Tibial artery (tissue), 4 donors: ENCODE data around the gene SORCS3.

Experiments used
- DNase-seq, 2 donors: peaks; one replicate each; pipeline ENCODE4 v3.0.0-alpha.2; 2019
- H3K27ac ChIP-seq, 2 donors: fragments of 200-600 bp; sonication (generic) in 1 of 2; 1 replicate in 1 of 2; 2 replicates in 1 of 2; pipeline ENCODE4 v1.5.1; 2018 to 2019; ENCODE audit warnings: mild to moderate bottlenecking in 1 of 2
- H3K27me3 ChIP-seq, 2 donors: fragments of 200-600 bp; sonication (generic) in 1 of 2; one replicate each; pipeline versions ENCODE4 v1.5.1 to v1.6.0; 2016 to 2019
- H3K36me3 ChIP-seq, 3 donors: fragments of 200-600 bp; sonication (generic) in 2 of 3; one replicate each; pipeline ENCODE4 v1.5.1; 2016 to 2019; ENCODE audit warnings: mild to moderate bottlenecking in 2 of 3
- H3K4me1 ChIP-seq, 4 donors: fragments of 200-600 bp; sonication (generic) in 2 of 4; 1 replicate in 3 of 4; 2 replicates in 1 of 4; pipeline ENCODE4 v1.5.1; 2016 to 2019
- H3K4me3 ChIP-seq, 2 donors: fragments of 200-600 bp; sonication (generic) in 1 of 2; 1 replicate in 1 of 2; 2 replicates in 1 of 2; pipeline ENCODE4 v1.5.1; 2018 to 2019; ENCODE audit warnings: mild to moderate bottlenecking in 2 of 2
- H3K9me3 ChIP-seq, 3 donors: fragments of 200-600 bp; sonication (generic) in 1 of 3; one replicate each; pipeline ENCODE4 v1.5.1; 2016 to 2019
- intact Hi-C: fragments of 100-400 bp; cut with DNase I; formaldehyde crosslinking; loops from one replicate; pipeline ENCODE4 v1.15.0; 2023; ENCODE audit warnings: low total_unique reads
- TF ChIP-seq, protein P1 (sequence below), 2 experiments: fragments of 200-600 bp in 1 of 2; fragments of 450-650 bp in 1 of 2; IDR thresholded peaks; one replicate each; pipeline ENCODE4 v1.5.1; 2017 to 2019; ENCODE audit warnings: antibody characterized with exemption in 2 of 2, mild to moderate bottlenecking in 1 of 2, moderate library complexity in 1 of 2

Gene SORCS3

DNA sequence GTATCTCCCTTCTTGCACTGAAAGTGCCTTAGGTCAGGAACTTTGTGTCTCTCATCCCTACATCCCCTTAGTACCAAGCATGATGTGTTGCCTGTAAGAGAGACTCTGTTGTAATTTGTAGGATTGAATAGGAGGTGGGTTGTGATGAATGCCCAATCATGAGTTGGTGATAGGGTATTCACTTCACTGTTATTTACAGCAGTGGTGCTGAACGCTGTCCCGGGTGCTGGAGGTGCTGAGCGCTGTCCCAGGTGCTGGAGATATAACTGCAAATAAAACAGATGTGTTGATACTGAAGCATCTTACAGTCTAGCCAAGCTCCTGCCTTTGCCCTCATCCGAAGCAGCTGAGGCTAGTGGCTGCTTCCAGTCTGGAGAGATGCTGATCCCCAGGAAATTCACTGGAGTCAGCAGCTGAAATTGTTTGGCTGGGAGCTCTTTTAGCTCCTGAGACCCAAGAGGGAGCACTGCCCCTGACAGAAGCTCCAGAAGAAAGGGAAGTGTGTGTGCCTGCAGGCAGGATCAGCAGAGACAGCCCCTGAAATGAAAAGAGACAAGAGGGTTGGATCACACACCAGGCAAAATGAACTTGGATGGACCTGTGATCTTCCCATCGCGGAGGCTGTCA lies 183.4 kb downstream of the SORCS3 start:
- Histone ChIP-seq H3K27me3 (no peaks in the 10 kb centered on the region), H3K27ac (no peak overlapping the region), H3K4me1 (no peaks in the 10 kb centered on the region), H3K4me3 (no peak overlapping the region), H3K36me3 (no peaks in the 10 kb centered on the region), H3K9me3 (peaks cover 0 to 9% (median 6%) of the 10 kb centered on the region in 3 donors)
- DNase-seq: no peak
- TF ChIP-seq, protein P1, sequence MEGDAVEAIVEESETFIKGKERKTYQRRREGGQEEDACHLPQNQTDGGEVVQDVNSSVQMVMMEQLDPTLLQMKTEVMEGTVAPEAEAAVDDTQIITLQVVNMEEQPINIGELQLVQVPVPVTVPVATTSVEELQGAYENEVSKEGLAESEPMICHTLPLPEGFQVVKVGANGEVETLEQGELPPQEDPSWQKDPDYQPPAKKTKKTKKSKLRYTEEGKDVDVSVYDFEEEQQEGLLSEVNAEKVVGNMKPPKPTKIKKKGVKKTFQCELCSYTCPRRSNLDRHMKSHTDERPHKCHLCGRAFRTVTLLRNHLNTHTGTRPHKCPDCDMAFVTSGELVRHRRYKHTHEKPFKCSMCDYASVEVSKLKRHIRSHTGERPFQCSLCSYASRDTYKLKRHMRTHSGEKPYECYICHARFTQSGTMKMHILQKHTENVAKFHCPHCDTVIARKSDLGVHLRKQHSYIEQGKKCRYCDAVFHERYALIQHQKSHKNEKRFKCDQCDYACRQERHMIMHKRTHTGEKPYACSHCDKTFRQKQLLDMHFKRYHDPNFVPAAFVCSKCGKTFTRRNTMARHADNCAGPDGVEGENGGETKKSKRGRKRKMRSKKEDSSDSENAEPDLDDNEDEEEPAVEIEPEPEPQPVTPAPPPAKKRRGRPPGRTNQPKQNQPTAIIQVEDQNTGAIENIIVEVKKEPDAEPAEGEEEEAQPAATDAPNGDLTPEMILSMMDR (IDR thresholded peaks at IDR 0.05): no peak
- intact Hi-C loops: no loop called here

DNA sequence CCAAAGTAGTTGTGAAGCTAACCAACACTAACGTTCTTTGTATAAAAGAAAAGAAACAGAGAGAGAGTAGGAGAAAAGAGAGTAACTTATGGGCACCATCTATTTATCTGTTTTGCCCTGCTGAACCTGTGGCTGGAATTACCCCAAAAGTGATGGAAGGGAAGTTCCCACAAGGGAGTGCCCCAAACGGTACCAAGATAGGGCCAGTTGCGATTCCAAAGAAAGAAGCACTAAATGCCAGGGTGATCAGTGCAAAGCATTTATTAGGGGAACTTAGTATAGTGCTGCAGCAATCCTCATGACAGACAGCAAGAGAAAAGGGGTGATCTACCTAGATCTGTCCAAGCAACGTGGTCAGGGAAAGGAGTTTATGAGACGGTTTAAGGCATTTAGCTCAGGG lies 190.2 kb downstream of the SORCS3 start:
- Histone ChIP-seq H3K9me3 (peaks cover 0 to 9% (median 6%) of the 10 kb centered on the region in 3 donors), H3K27ac (no peak overlapping the region), H3K27me3 (no peaks in the 10 kb centered on the region), H3K36me3 (no peaks in the 10 kb centered on the region), H3K4me1 (no peaks in the 10 kb centered on the region), H3K4me3 (no peak overlapping the region)
- intact Hi-C loops: no loop called here
- DNase-seq: no peak
- TF ChIP-seq, protein P1 (IDR thresholded peaks at IDR 0.05): no peak

DNA sequence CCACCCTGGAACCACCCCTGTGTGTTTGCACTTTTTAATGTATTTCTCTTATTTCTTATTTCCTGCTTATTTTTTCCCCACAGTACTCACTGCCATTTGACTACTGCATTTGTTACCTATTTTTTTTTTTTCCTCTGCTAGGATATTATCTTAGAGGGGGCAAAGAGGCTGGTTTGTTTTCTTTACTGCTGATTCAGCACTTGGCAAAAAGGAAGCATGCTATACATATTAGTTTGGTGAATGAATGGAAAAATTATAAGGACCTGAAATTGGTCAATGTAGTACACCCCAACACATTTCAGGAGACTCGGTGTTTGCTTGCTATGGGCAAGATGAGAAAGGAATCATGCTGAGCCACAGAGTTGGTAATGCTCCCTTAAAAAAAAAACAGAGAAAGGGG lies 193.5 kb downstream of the SORCS3 start:
- H3K36me3 ChIP-seq: no peaks in the 10 kb centered on the region
- TF ChIP-seq, protein P1 (IDR thresholded peaks at IDR 0.05): no peak
- intact Hi-C loops: no loop called here
- no peaks in the 10 kb centered on the region for H3K9me3 ChIP-seq
- no peaks in the 10 kb centered on the region for H3K4me1 ChIP-seq
- H3K4me3 ChIP-seq: no peak overlapping the region
- H3K27ac ChIP-seq: no peak overlapping the region
- DNase-seq: no peak
- H3K27me3 ChIP-seq: no peaks in the 10 kb centered on the region

DNA sequence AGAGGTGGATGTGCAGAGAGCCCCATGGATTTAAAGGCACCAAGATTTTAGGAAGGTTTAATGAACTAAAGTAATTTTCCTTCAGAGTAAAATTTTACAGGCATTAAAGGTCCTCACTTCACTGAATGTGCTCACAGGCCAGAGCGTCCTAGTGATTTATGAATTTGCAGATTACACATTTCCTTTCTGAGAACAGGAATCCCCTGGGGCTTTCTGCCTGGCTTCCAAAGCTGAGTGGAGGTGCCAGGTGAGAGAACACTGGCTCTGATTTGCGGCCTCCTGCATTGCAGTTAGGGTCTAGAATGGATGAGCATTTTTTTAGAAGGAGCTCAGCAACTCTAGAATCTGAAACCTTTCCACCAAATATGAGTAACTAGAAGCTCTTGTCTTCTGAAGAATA lies 194.3 kb downstream of the SORCS3 start:
- Histone ChIP-seq H3K4me3 (no peak overlapping the region), H3K27me3 (no peaks in the 10 kb centered on the region), H3K9me3 (no peaks in the 10 kb centered on the region), H3K27ac (no peak overlapping the region), H3K36me3 (no peaks in the 10 kb centered on the region), H3K4me1 (no peaks in the 10 kb centered on the region)
- no peak for DNase-seq
- intact Hi-C loops: no loop called here
- TF ChIP-seq, protein P1 (IDR thresholded peaks at IDR 0.05): no peak

DNA sequence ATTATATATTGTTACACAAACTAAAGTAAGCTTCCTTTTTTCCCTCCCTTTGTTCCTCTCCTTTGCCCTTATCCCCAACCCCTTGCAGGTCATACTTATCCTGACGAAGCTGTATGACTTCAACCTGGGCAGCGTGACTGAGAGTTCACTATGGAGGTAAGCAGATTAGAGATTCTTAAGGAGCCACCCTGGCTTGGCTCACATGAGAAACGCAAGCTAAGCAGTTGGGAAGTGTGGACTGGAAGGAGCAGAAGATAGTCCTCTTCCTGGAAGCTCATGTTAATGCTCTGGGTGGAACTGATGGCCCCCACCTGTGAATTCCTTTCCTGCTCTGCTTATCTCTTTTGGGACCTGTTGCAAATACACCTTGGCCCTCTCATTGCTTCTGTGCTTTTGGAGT lies 201.6 kb downstream of the SORCS3 start:
- no peaks in the 10 kb centered on the region for H3K27me3 ChIP-seq
- no peak for DNase-seq
- no peaks in the 10 kb centered on the region for H3K36me3 ChIP-seq
- H3K4me1 ChIP-seq: no peaks in the 10 kb centered on the region
- intact Hi-C loops: no loop called here
- TF ChIP-seq, protein P1 (IDR thresholded peaks at IDR 0.05): no peak
- H3K27ac ChIP-seq: no peak overlapping the region
- H3K4me3 ChIP-seq: no peak overlapping the region
- no peaks in the 10 kb centered on the region for H3K9me3 ChIP-seq

DNA sequence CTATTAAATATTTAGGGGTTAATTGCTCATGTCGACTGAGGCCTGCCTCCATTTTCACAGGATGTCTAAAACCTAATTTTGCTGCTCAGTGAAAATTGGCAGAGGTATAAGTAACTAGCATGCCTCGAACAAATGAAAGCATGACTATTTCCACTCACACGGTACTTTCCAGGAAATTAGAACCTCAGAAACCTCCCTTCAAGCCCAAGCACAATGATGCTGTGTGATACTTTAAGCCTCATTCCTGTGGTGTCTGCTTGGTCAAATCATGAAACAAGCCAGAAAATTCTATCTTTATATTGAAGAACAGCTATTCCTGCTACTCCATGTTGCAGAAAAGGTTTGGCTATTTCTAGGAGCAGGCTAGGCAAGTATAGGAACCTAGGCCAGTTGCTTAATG lies 203.0 kb downstream of the SORCS3 start:
- Histone ChIP-seq H3K9me3 (no peaks in the 10 kb centered on the region), H3K27me3 (no peaks in the 10 kb centered on the region), H3K27ac (no peak overlapping the region), H3K4me3 (no peak overlapping the region), H3K4me1 (no peaks in the 10 kb centered on the region), H3K36me3 (no peaks in the 10 kb centered on the region)
- TF ChIP-seq, protein P1 (IDR thresholded peaks at IDR 0.05): no peak
- intact Hi-C loops: no loop called here
- DNase-seq: no peak
